GM19240 (cell line): ENCODE measurements around the gene FBXL4.

Source experiments
- DNase-seq: peaks from one replicate; pipeline ENCODE4 v3.0.0; 2011; ENCODE audit warnings: low spot score; ENCODE audit not compliant: insufficient read length

FBXL4 gene

DNA sequence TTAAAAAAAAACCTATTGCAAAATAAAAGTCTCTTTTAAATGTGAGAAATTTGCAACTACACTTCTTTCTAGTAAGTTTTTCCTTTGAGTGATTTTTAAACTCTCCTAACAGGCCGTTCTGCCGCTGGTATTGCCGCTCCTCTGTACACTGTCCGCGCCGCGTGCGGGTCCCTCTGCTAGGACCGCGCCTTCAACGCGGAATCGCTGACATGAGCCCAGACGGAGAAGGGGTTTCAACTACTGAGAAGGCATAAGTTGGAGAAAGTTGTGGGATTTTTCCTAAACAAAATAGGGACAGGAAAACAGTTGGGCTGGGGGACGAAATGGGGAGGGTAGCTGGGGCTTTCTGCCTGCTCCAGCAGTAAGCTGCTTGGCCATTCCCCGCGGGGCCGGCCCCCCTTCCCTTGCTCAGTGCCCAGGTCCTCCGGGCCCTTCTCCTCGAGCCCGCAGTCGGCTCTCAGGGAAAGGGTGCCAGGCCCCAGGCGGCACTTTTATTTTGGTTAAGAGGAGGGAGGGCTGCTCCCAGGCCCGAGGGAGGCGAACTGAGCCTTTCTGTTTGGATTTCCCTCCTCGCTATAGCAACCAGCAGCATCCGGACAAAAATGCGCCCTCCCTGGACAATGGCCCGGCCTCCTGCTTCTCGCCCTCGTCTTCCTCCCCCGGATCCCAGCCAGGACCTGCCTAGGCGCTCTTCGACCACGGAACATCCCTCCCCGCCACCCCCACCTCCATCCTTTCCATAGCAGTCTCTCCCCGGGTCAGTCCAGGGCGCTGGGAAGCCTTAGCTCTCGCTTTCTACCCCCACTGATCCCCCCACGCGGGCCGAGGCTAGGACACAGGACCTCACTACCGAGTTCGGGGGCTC lies 120.2 kb downstream of the FBXL4 start:
- no peak for DNase-seq

DNA sequence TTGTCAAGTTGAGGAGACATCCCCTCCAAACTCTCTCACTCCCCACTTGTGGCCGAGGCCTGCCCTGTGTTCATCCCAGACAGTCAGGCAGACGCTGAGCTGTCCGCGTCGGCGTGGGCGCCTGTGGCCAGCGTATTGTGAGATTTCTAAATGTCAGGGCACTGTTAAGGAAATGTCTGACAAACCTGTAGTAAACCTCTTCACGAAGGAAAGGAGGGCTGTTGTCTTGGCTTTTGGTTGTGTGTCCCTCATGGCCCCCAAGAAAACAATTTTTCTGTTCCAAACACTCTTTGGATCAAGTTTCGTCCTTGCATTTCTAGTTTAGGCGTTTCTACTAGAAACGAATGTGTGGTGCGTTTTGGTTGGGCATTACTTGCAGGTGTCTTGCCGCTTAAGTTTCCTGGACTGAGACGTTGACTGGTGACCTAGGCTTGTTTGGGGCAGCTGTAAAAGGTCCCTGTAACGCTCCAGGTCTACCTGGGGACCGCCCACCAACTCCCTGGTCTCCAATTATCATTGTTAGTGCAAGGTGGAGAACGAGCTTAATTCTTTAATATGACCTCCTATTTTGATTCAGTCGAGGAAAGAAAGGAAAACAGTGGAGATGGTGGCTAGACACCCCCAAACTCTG lies 122.0 kb downstream of the FBXL4 start:
- DNase-seq, result no peak

- DNase-seq, result no peak
These were observed 122.7 kb downstream of the FBXL4 start for GRCh38 chr6:98824902-98825599.

DNA sequence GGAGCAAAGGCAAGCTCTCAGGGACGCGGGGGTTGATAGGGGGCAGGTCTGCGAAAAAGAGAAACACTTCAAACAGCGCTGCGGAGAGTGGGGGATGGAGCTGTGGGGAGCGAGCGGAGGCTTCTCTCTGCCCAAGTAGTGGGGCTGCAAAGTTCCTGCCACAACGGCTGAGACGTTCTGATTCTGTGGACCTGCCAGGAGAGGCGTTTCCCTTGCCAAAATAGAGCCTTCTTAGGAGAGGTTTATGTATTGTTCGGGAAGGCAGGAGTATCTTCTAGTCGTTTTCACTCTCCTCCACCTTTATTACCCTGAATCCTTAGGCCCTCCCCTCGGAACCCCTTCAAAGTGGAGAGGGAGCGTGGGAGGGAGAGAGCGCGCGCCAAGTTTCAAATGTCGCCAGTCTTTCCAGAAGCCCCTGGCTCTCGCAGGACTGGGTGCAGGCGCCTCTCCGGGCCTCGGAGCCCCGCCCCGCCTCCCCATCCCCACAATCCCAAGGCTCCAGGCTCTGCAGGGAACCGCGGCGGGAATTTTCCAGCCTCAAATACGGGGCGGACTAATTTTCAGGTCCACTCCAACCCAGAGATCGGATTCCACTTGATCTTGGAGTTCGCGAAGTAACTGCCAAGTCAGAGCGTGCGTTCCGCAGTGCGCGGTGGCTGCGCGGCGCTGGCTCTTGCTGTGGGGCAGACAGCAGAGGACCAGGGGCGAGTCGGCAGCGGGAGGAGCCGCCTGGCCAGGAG lies 123.4 kb downstream of the FBXL4 start:
- DNase-seq, result no peak

- DNase-seq, result no peak
These were observed 124.2 kb downstream of the FBXL4 start for GRCh38 chr6:98823428-98824161.

DNA sequence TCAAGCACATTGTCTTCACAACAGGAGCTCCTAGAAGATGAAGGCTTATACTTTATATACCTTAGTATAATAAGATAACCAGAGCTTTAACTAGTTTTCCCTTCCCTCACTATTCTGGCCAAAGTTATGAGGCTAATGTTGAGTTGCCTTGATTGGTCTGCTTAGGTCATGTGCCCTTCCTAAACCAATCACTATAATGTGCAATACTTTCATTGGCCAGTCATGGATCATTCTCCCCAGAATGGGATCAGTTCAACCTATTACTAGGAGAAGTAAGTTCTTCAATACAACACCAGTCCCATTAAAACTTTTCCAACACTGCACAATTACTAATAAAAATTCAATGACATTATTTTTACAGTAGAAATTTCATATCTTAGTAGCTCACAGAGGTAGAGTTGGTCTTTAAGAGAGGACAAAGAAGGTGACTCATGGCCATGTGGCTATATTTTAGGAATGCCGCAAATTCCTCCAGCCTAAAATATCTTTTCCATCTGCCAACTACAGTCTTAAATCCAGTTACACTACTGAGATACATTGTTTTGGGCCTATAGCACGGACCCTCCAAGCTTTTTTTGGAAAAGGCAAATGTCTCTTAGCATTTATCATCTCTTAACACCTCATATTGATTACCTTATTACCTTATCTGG lies 125.9 kb downstream of the FBXL4 start:
- no peak for DNase-seq
